Measurements from ENCODE around the gene RNU5D-1.

- TF ChIP-seq, protein P1, sequence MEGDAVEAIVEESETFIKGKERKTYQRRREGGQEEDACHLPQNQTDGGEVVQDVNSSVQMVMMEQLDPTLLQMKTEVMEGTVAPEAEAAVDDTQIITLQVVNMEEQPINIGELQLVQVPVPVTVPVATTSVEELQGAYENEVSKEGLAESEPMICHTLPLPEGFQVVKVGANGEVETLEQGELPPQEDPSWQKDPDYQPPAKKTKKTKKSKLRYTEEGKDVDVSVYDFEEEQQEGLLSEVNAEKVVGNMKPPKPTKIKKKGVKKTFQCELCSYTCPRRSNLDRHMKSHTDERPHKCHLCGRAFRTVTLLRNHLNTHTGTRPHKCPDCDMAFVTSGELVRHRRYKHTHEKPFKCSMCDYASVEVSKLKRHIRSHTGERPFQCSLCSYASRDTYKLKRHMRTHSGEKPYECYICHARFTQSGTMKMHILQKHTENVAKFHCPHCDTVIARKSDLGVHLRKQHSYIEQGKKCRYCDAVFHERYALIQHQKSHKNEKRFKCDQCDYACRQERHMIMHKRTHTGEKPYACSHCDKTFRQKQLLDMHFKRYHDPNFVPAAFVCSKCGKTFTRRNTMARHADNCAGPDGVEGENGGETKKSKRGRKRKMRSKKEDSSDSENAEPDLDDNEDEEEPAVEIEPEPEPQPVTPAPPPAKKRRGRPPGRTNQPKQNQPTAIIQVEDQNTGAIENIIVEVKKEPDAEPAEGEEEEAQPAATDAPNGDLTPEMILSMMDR (IDR thresholded peaks at IDR 0.05), result no peak
- TF ChIP-seq EZH2 (IDR thresholded peaks at IDR 0.05; ENCODE audit: borderline replicate concordance, insufficient read depth, low read depth, low read length, poor library complexity, severe bottlenecking), result no peak
Observed at GRCh38 chr1:44696789-44697345, 34.1 kb downstream of the RNU5D-1 start.
